Measurements from ENCODE around the gene PAX8.
A peak's percentile ranks its signal among the peaks of the same experiment; 100 is the strongest.

PAX8 gene

GRCh38 chr2:113213061-113213930, 65.4 kb downstream of the PAX8 start (continued):
- no peak for TF ChIP-seq PATZ1 (CRISPR knock-in tag; IDR thresholded peaks at IDR 0.05; ENCODE audit: borderline replicate concordance)
- TF ChIP-seq TOX (CRISPR knock-in tag; IDR thresholded peaks at IDR 0.05; ENCODE audit: borderline replicate concordance): no peak
- no peak for TF ChIP-seq ZNF565 (CRISPR knock-in tag; conservative IDR thresholded peaks at IDR 0.05; ENCODE audit: low read depth)
- no peak for TF ChIP-seq TCF4 (CRISPR knock-in tag; IDR thresholded peaks at IDR 0.05; ENCODE audit: borderline replicate concordance)

GRCh38 chr2:113212245-113213060, 66.3 kb downstream of the PAX8 start:
- no peak for TF ChIP-seq SNAI2 (CRISPR knock-in tag; IDR thresholded peaks at IDR 0.05)
- TF ChIP-seq ZNF70 (CRISPR knock-in tag; IDR thresholded peaks at IDR 0.05): no peak
- TF ChIP-seq ZNF565 (CRISPR knock-in tag; conservative IDR thresholded peaks at IDR 0.05; ENCODE audit: low read depth): no peak
- TF ChIP-seq CSDC2 (CRISPR knock-in tag; IDR thresholded peaks at IDR 0.05): no peak
- TF ChIP-seq ZNF8 (CRISPR knock-in tag; IDR thresholded peaks at IDR 0.05): no peak
- TF ChIP-seq TCF4 (CRISPR knock-in tag; IDR thresholded peaks at IDR 0.05; ENCODE audit: borderline replicate concordance): no peak
- TF ChIP-seq BACH2 (CRISPR knock-in tag; IDR thresholded peaks at IDR 0.05; ENCODE audit: borderline replicate concordance): no peak
- no peak for TF ChIP-seq GLIS3 (CRISPR knock-in tag; IDR thresholded peaks at IDR 0.05)
- no peak for TF ChIP-seq TSHZ2 (CRISPR knock-in tag; IDR thresholded peaks at IDR 0.05)
- no peak for TF ChIP-seq PATZ1 (CRISPR knock-in tag; IDR thresholded peaks at IDR 0.05; ENCODE audit: borderline replicate concordance)
- peak; percentile 36; the same call in 1 of the 3 replicates for ATAC-seq

- ATAC-seq: peak; percentile 19; the same call in 1 of the 3 replicates
- TF ChIP-seq CSRNP3 (CRISPR knock-in tag; IDR thresholded peaks at IDR 0.05) (no peak), BACH2 (CRISPR knock-in tag; IDR thresholded peaks at IDR 0.05; ENCODE audit: borderline replicate concordance) (no peak), ZNF8 (CRISPR knock-in tag; IDR thresholded peaks at IDR 0.05) (no peak), ZFP3 (CRISPR knock-in tag; IDR thresholded peaks at IDR 0.05) (no peak), PATZ1 (CRISPR knock-in tag; IDR thresholded peaks at IDR 0.05; ENCODE audit: borderline replicate concordance) (no peak), ZNF70 (CRISPR knock-in tag; IDR thresholded peaks at IDR 0.05) (no peak), RARB (CRISPR knock-in tag; IDR thresholded peaks at IDR 0.05) (no peak), TOX (CRISPR knock-in tag; IDR thresholded peaks at IDR 0.05; ENCODE audit: borderline replicate concordance) (no peak), ZNF565 (CRISPR knock-in tag; conservative IDR thresholded peaks at IDR 0.05; ENCODE audit: low read depth) (no peak), ARNTL (CRISPR knock-in tag; IDR thresholded peaks at IDR 0.05; ENCODE audit: borderline replicate concordance, low read depth) (no peak), GLIS3 (CRISPR knock-in tag; IDR thresholded peaks at IDR 0.05) (no peak), PPARA (CRISPR knock-in tag; IDR thresholded peaks at IDR 0.05; ENCODE audit: borderline replicate concordance) (no peak), ZFP30 (CRISPR knock-in tag; IDR thresholded peaks at IDR 0.05) (no peak), POU6F1 (CRISPR knock-in tag; IDR thresholded peaks at IDR 0.05; ENCODE audit: borderline replicate concordance, low read depth) (no peak), CSDC2 (CRISPR knock-in tag; IDR thresholded peaks at IDR 0.05) (no peak), TCF4 (CRISPR knock-in tag; IDR thresholded peaks at IDR 0.05; ENCODE audit: borderline replicate concordance) (no peak), ISL1 (CRISPR knock-in tag; IDR thresholded peaks at IDR 0.05) (no peak), OSR1 (CRISPR knock-in tag; IDR thresholded peaks at IDR 0.05) (no peak), SNAI2 (CRISPR knock-in tag; IDR thresholded peaks at IDR 0.05) (no peak)
These were observed 67.3 kb downstream of the PAX8 start for GRCh38 chr2:113211226-113212105.
